Measurements from ENCODE around the gene WWP2. TPM values are rescaled to one million over a fixed set of nuclear protein-coding genes. Genes with fewer than 3 reads are reported as not detected.

Gene WWP2
- polyA plus RNA-seq, 1 donor from 2014 or later, result 11.9 TPM

GRCh38 chr16:69775563-69775962 is 13.4 kb downstream of the WWP2 start:
- Histone ChIP-seq H3K27ac (ENCODE audit: low read length) (no peak overlapping the region), H3K9me3 (ENCODE audit: low read length) (no peaks in the 10 kb centered on the region), H2AFZ (ENCODE audit: low read depth, low read length) (no peak overlapping the region), H3K36me3 (ENCODE audit: insufficient read depth, low read length) (no peaks in the 10 kb centered on the region), H3K4me2 (ENCODE audit: low read length) (no peak overlapping the region), H3K9ac (ENCODE audit: low read length) (no peak overlapping the region), H3K27me3 (ENCODE audit: insufficient read depth, low read depth, low read length) (no peaks in the 10 kb centered on the region), H3K79me2 (replicated peaks; ENCODE audit: insufficient read depth, low read length) (no peaks in the 10 kb centered on the region), H3K9me2 (ENCODE audit: insufficient read depth, low read length) (no peaks in the 10 kb centered on the region), H4K20me1 (ENCODE audit: insufficient read depth) (no peaks in the 10 kb centered on the region), H3F3A (ENCODE audit: insufficient read depth, low read length, poor library complexity, severe bottlenecking) (no peaks in the 10 kb centered on the region), H3K4me3 (ENCODE audit: low read length) (no peak overlapping the region)
- TF ChIP-seq EZH2 (IDR thresholded peaks at IDR 0.05; ENCODE audit: borderline replicate concordance, insufficient read depth, low read length, poor library complexity, severe bottlenecking) (no peak), MXI1 (conservative IDR thresholded peaks at IDR 0.05; ENCODE audit: poor library complexity, severe bottlenecking) (no peak), SMC3 (conservative IDR thresholded peaks at IDR 0.05; ENCODE audit: poor library complexity) (no peak), POLR2AphosphoS5 (IDR thresholded peaks at IDR 0.05) (no peak), EP300 (conservative IDR thresholded peaks at IDR 0.05; ENCODE audit: poor library complexity, severe bottlenecking) (no peak), TAF1 (IDR thresholded peaks at IDR 0.05; ENCODE audit: low read depth) (no peak), RAD21 (conservative IDR thresholded peaks at IDR 0.05) (no peak), REST (IDR thresholded peaks at IDR 0.05; ENCODE audit: borderline replicate concordance) (no peak)

DNA sequence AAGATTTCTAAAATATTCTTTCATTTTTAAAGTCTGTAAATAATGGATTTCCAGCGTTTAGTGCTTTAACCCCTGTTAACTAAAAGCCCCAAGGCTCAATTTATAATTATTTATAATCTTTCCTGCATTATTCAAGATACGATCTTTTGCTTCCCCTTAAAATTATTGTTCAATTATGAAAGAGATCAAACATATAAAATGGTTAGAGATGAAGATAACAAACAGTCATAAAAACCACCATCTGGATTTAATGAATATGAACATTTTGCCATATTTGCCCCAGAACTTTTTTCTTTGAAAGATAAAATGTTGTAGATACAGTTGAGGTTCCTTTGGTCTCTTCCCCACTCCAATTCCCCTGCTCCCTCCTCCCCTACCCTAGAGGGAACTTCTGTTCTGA is 17.6 kb downstream of the WWP2 start:
- Histone ChIP-seq H3F3A (ENCODE audit: insufficient read depth, low read length, poor library complexity, severe bottlenecking) (no peaks in the 10 kb centered on the region), H2AFZ (ENCODE audit: low read depth, low read length) (no peak overlapping the region), H3K4me3 (ENCODE audit: low read length) (no peak overlapping the region), H3K9ac (ENCODE audit: low read length) (no peak overlapping the region), H3K9me3 (ENCODE audit: low read length) (no peaks in the 10 kb centered on the region), H4K20me1 (ENCODE audit: insufficient read depth) (no peaks in the 10 kb centered on the region), H3K4me2 (ENCODE audit: low read length) (no peak overlapping the region), H3K9me2 (ENCODE audit: insufficient read depth, low read length) (no peaks in the 10 kb centered on the region), H3K36me3 (ENCODE audit: insufficient read depth, low read length) (no peaks in the 10 kb centered on the region), H3K79me2 (replicated peaks; ENCODE audit: insufficient read depth, low read length) (no peaks in the 10 kb centered on the region), H3K27me3 (ENCODE audit: insufficient read depth, low read depth, low read length) (no peaks in the 10 kb centered on the region), H3K27ac (ENCODE audit: low read length) (no peak overlapping the region)
- no peak for TF ChIP-seq EZH2 (IDR thresholded peaks at IDR 0.05; ENCODE audit: borderline replicate concordance, insufficient read depth, low read length, poor library complexity, severe bottlenecking)
- no peak for TF ChIP-seq CTCF (IDR thresholded peaks at IDR 0.05; ENCODE audit: poor library complexity, severe bottlenecking)
- TF ChIP-seq TAF1 (IDR thresholded peaks at IDR 0.05; ENCODE audit: low read depth), result no peak
- no peak for TF ChIP-seq POLR2AphosphoS5 (IDR thresholded peaks at IDR 0.05)
- TF ChIP-seq MXI1 (conservative IDR thresholded peaks at IDR 0.05; ENCODE audit: poor library complexity, severe bottlenecking), result no peak
- no peak for TF ChIP-seq EP300 (conservative IDR thresholded peaks at IDR 0.05; ENCODE audit: poor library complexity, severe bottlenecking)
- no peak for TF ChIP-seq RAD21 (conservative IDR thresholded peaks at IDR 0.05)
- TF ChIP-seq SMC3 (conservative IDR thresholded peaks at IDR 0.05; ENCODE audit: poor library complexity), result no peak
- TF ChIP-seq REST (IDR thresholded peaks at IDR 0.05; ENCODE audit: borderline replicate concordance), result no peak
